SU-DHL-6 (cell line): Measurements from ENCODE around the gene LDHA.

ENCODE experiments used
- H2AFZ ChIP-seq: fragments of 200-600 bp; sonication (generic); 2 replicates; pipeline ENCODE4 v1.6.1; 2014; ENCODE audit warnings: low read depth, mild to moderate bottlenecking, moderate library complexity, mixed read lengths, antibody characterized with exemption, low read length; ENCODE audit not compliant: severe bottlenecking
- H3F3A ChIP-seq: fragments of 200-600 bp; shearing (Covaris generic); 2 replicates; pipeline ENCODE4 v1.6.0; 2016; ENCODE audit warnings: antibody characterized with exemption, mild to moderate bottlenecking; ENCODE audit not compliant: insufficient read depth
- H3K27ac ChIP-seq: fragments of 200-600 bp; sonication (generic); 2 replicates; pipeline ENCODE4 v1.5.1; 2016; ENCODE audit warnings: low read depth, mild to moderate bottlenecking, low read length, moderate library complexity, mixed read lengths
- H3K27me3 ChIP-seq: fragments of 200-600 bp; sonication (generic), shearing (Covaris generic); 2 replicates; pipeline ENCODE4 v1.6.0; 2014; ENCODE audit warnings: mild to moderate bottlenecking, low read length
- H3K36me3 ChIP-seq: fragments of 200-600 bp; sonication (generic); 2 replicates; pipeline ENCODE4 v1.6.1; 2014; ENCODE audit warnings: mild to moderate bottlenecking, low read length, mixed read lengths
- H3K4me2 ChIP-seq: fragments of 300-600, 200-600 bp; shearing (Covaris generic), sonication (generic); 2 replicates; pipeline ENCODE4 v1.6.0; 2014; ENCODE audit warnings: low read length, low read depth, mild to moderate bottlenecking; ENCODE audit not compliant: poor library complexity, severe bottlenecking
- H3K4me3 ChIP-seq: fragments of 200-600 bp; sonication (generic); 2 replicates; pipeline ENCODE4 v1.5.1; 2014; ENCODE audit warnings: antibody characterized with exemption, low read length, mild to moderate bottlenecking, mixed read lengths; ENCODE audit not compliant: insufficient read depth, poor library complexity, severe bottlenecking
- H3K79me2 ChIP-seq: fragments of 200-600 bp; sonication (generic); 2 replicates; pipeline ENCODE4 v1.6.1; 2014; ENCODE audit warnings: mild to moderate bottlenecking, low read length, moderate library complexity; ENCODE audit not compliant: insufficient read depth
- H3K9ac ChIP-seq: fragments of 200-600 bp; sonication (generic); 2 replicates; pipeline ENCODE4 v1.7.0; 2014; ENCODE audit warnings: mild to moderate bottlenecking, low read length
- H3K9me2 ChIP-seq: fragments of 200-600 bp; sonication (generic); replicated peaks from 2 replicates; pipeline ENCODE4 v1.6.1; 2014; ENCODE audit warnings: low read length; ENCODE audit not compliant: insufficient read depth
- H3K9me3 ChIP-seq: fragments of 200-600 bp; sonication (generic); 2 replicates; pipeline ENCODE4 v1.6.1; 2014; ENCODE audit warnings: low read length, mixed read lengths; ENCODE audit not compliant: insufficient read depth
- H4K20me1 ChIP-seq: fragments of 200-600 bp; sonication (generic); 2 replicates; pipeline ENCODE4 v1.6.1; 2014; ENCODE audit warnings: low read depth, mild to moderate bottlenecking, antibody characterized with exemption, low read length, moderate library complexity, mixed read lengths
- EZH2phosphoT487 ChIP-seq: fragments of 200-600 bp; sonication (generic), shearing (Covaris generic); conservative IDR thresholded peaks from 2 replicates; pipeline ENCODE4 v1.6.1; 2018; ENCODE audit warnings: mild to moderate bottlenecking, antibody characterized with exemption, low read length, moderate library complexity, mixed read lengths
- TF ChIP-seq, protein P1 (sequence below): fragments of 200-600 bp; sonication (generic); IDR thresholded peaks from one replicate; pipeline ENCODE4 v1.5.1; 2017; ENCODE audit warnings: antibody characterized with exemption, mild to moderate bottlenecking, low read length, moderate library complexity; ENCODE audit not compliant: insufficient read depth, poor library complexity, severe bottlenecking

Gene LDHA

GRCh38 chr11:18457450-18457849, 63.1 kb downstream of the LDHA start:
- Histone ChIP-seq H3K79me2 (no peaks in the 10 kb centered on the region), H2AFZ (no peak overlapping the region), H3K27me3 (no peaks in the 10 kb centered on the region), H3K9ac (no peak overlapping the region), H3K9me3 (no peaks in the 10 kb centered on the region), H3K4me3 (no peak overlapping the region), H3K4me2 (no peak overlapping the region), H4K20me1 (no peaks in the 10 kb centered on the region), H3F3A (no peaks in the 10 kb centered on the region), H3K9me2 (no peaks in the 10 kb centered on the region), H3K36me3 (no peaks in the 10 kb centered on the region), H3K27ac (no peak overlapping the region)
- TF ChIP-seq, protein P1, sequence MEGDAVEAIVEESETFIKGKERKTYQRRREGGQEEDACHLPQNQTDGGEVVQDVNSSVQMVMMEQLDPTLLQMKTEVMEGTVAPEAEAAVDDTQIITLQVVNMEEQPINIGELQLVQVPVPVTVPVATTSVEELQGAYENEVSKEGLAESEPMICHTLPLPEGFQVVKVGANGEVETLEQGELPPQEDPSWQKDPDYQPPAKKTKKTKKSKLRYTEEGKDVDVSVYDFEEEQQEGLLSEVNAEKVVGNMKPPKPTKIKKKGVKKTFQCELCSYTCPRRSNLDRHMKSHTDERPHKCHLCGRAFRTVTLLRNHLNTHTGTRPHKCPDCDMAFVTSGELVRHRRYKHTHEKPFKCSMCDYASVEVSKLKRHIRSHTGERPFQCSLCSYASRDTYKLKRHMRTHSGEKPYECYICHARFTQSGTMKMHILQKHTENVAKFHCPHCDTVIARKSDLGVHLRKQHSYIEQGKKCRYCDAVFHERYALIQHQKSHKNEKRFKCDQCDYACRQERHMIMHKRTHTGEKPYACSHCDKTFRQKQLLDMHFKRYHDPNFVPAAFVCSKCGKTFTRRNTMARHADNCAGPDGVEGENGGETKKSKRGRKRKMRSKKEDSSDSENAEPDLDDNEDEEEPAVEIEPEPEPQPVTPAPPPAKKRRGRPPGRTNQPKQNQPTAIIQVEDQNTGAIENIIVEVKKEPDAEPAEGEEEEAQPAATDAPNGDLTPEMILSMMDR: no peak
- TF ChIP-seq EZH2phosphoT487: no peak
